ACC112 (cell line): ENCODE data around the gene TRMO.

Source experiments
- H2AFZ ChIP-seq: fragments of 200-600 bp; sonication (generic); one replicate; pipeline ENCODE4 v1.6.0; 2017; ENCODE audit warnings: antibody characterized with exemption, low read length; ENCODE audit not compliant: unreplicated experiment
- H3K27ac ChIP-seq: fragments of 200-600 bp; sonication (generic); 2 replicates; pipeline ENCODE4 v1.5.1; 2014; ENCODE audit warnings: low read depth, mild to moderate bottlenecking, antibody characterized with exemption, low read length, moderate library complexity
- H3K27me3 ChIP-seq: fragments of 200-600 bp; sonication (generic); 2 replicates; pipeline ENCODE4 v1.6.1; 2014; ENCODE audit warnings: mild to moderate bottlenecking, antibody characterized with exemption, low read length, moderate library complexity, mixed read lengths; ENCODE audit not compliant: insufficient read depth
- H3K36me3 ChIP-seq: fragments of 200-600 bp; sonication (generic); 2 replicates; pipeline ENCODE4 v1.6.1; 2016; ENCODE audit warnings: mild to moderate bottlenecking, antibody characterized with exemption, low read length, moderate library complexity, mixed read lengths; ENCODE audit not compliant: insufficient read depth
- H3K4me1 ChIP-seq: fragments of 200-600 bp; sonication (generic); one replicate; pipeline ENCODE4 v1.6.1; 2016; ENCODE audit warnings: low read length, mixed read lengths; ENCODE audit not compliant: insufficient read depth, unreplicated experiment, control insufficient read depth
- H3K4me3 ChIP-seq: fragments of 200-600 bp; sonication (generic); 2 replicates; pipeline ENCODE4 v1.5.1; 2014; ENCODE audit warnings: mild to moderate bottlenecking, low read depth, low read length
- H3K79me2 ChIP-seq: fragments of 200-600 bp; sonication (generic); one replicate; pipeline ENCODE4 v1.6.0; 2016; ENCODE audit warnings: low read length; ENCODE audit not compliant: control insufficient read depth, unreplicated experiment, insufficient read depth

TRMO gene

DNA sequence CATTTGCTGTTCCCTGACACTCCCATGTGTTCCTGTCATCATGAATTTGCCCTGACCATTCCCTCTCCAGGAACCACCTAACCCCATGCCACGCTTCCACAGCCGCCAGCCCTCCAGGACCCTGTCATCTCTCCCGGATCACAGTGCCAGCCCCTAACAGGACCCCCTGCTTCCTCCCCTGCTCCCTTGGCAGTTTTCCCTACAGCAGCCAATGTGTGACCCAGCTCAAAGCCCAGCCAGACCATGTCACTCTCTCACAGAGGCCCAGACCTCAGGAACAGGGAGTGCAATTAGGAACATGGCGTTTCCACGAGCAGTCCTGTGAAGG lies 61.2 kb downstream of the TRMO start:
- Histone ChIP-seq H3K4me1 (no peaks in the 10 kb centered on the region), H3K4me3 (no peak overlapping the region), H3K27ac (no peak overlapping the region), H3K27me3 (peaks cover 88% of the 10 kb centered on the region), H3K36me3 (no peaks in the 10 kb centered on the region), H3K79me2 (no peaks in the 10 kb centered on the region), H2AFZ (no peak overlapping the region)

DNA sequence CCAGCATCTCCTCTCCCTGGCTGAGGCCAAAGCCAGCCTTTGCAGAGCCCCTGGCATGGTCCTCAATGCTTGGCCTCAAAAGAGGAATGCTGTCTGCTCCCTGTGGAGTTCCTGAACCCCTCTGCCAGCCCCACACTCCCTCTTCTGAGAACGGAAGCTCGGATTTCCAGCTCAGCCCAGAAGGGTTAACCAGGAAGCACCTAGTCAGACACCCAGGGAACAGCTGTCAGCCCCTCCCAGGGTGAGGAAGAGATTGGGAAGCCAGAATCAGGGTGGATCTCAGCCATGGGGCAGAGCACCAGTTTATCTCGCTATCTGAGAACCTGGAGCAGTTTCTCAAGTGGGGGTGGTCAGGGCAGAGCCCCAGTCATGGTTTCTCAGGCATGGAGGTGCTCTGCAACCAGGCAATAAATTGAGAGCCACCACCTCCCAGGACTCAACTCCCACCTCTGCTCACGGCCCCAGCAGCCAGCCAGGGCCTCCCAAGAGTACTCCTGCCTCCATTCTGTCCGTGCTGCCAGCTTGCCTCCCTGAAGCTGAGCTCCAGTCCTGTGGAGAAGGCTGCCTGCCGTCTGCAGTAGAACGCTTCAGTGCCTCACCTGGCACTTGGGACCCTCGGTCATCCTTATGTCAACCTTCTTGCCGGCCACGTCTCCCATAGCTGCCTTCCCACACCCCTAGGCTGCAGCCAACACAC lies 61.7 kb downstream of the TRMO start:
- H3K79me2 ChIP-seq, result no peaks in the 10 kb centered on the region
- peaks cover 88% of the 10 kb centered on the region for H3K27me3 ChIP-seq
- no peaks in the 10 kb centered on the region for H3K4me1 ChIP-seq
- H3K27ac ChIP-seq, result no peak overlapping the region
- H2AFZ ChIP-seq, result no peak overlapping the region
- no peak overlapping the region for H3K4me3 ChIP-seq
- no peaks in the 10 kb centered on the region for H3K36me3 ChIP-seq

DNA sequence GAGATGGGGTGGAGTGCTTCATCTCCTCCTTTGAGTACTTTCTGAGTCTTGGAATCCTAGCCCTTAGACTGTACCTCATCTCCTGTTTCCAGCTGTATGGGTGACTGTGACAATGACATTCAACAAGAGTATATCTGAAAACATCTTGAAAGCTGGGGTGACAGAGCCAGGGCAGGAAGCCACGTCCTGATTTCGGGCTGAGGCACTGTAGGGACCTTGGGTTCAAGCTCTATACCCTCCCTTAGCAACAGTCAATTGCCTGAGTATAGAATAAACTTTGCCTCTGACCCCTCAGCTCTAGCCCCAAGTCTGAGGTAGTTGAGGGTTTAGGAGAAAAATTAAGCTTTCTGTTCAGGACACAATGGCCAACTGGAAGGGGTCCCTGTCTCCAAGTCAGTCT lies 63.0 kb downstream of the TRMO start:
- H2AFZ ChIP-seq, result no peak overlapping the region
- H3K4me1 ChIP-seq, result no peaks in the 10 kb centered on the region
- peaks cover 92% of the 10 kb centered on the region for H3K27me3 ChIP-seq
- no peaks in the 10 kb centered on the region for H3K36me3 ChIP-seq
- no peak overlapping the region for H3K4me3 ChIP-seq
- no peaks in the 10 kb centered on the region for H3K79me2 ChIP-seq
- no peak overlapping the region for H3K27ac ChIP-seq

DNA sequence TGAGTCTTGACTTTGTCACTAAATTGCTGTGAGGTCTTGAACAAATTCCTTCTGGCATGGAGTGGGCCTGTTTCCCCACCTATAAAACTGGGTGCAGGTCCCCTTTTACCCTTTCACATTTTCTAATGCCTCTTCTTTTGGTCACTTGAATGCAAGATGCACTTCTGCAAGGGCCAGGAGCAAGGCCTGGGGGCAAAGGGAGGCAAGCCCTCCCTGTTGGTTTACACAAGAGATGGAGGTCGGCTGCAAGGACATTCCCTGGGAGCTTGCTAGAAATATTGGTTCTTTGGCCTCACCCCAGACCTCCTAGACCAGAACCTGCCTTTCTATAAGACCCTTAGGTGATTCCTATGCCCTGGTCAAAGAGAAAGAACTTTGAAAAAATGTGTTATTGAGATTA lies 63.5 kb downstream of the TRMO start:
- Histone ChIP-seq H3K27ac (no peak overlapping the region), H3K4me1 (no peaks in the 10 kb centered on the region), H3K79me2 (no peaks in the 10 kb centered on the region), H3K4me3 (no peak overlapping the region), H3K36me3 (no peaks in the 10 kb centered on the region), H2AFZ (no peak overlapping the region), H3K27me3 (peaks cover 93% of the 10 kb centered on the region)

DNA sequence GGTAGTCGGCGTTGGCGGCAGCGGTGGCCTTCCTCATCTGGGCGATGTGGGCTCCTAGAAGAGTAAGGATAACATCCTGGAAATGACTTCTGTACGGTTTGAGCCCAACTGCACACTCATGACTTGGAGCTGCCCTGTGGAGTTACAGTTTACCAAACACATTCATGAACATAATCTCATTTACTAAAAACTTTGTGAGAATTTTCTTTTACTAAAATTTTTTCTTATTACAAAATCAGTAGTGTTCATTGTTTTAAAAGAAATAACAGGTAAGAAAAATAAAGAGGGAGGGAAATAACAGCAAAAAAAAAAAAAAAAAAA lies 63.9 kb downstream of the TRMO start:
- Histone ChIP-seq H3K27me3 (peaks cover 95% of the 10 kb centered on the region), H3K4me3 (no peak overlapping the region), H3K79me2 (no peaks in the 10 kb centered on the region)

DNA sequence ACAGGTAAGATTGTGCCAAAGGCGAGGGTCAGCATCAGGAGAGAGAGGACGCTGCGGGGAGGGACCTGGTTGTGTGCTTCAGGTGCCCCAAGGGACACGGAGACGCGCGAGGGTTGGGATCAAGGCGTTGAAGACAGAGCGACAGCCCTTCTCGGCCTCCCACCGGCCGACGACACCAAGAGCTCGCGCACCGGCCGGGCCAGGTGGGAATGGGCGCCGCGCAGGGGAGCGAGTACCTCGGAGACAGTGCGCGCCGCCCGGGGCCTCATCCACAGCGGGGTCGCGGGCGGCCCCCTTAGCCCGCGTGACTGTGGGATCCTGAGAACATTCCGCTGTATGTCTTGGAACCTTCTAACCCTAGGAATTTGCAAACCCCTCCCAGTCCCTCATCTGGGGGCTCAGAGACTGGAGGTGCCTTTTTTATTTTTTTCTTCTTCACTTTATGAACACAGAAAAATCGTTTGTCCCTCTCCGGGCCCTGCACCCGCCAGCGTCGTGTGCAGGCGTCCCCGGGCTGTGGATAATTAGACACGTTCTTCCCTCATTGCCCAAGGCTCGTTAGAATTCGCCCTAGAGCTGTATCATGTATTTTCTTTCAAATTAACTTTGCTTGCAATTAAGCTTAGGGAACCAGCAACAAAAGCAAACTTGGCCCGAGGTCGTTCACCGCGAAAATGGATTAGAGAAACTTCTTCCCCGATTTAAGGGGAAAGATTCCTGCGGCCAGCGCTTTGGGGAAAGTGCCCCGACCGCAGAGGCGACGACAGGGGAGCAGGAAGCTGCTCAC lies 64.5 kb downstream of the TRMO start:
- Histone ChIP-seq H2AFZ (no peak overlapping the region), H3K27ac (no peak overlapping the region), H3K27me3 (peaks cover 96% of the 10 kb centered on the region), H3K4me1 (no peaks in the 10 kb centered on the region), H3K36me3 (no peaks in the 10 kb centered on the region), H3K4me3 (no peak overlapping the region), H3K79me2 (no peaks in the 10 kb centered on the region)

More for the DNA sequence above, 63.9 kb downstream of the TRMO start:
- Histone ChIP-seq H3K4me1 (no peaks in the 10 kb centered on the region), H3K27ac (no peak overlapping the region), H2AFZ (no peak overlapping the region), H3K36me3 (no peaks in the 10 kb centered on the region)

DNA sequence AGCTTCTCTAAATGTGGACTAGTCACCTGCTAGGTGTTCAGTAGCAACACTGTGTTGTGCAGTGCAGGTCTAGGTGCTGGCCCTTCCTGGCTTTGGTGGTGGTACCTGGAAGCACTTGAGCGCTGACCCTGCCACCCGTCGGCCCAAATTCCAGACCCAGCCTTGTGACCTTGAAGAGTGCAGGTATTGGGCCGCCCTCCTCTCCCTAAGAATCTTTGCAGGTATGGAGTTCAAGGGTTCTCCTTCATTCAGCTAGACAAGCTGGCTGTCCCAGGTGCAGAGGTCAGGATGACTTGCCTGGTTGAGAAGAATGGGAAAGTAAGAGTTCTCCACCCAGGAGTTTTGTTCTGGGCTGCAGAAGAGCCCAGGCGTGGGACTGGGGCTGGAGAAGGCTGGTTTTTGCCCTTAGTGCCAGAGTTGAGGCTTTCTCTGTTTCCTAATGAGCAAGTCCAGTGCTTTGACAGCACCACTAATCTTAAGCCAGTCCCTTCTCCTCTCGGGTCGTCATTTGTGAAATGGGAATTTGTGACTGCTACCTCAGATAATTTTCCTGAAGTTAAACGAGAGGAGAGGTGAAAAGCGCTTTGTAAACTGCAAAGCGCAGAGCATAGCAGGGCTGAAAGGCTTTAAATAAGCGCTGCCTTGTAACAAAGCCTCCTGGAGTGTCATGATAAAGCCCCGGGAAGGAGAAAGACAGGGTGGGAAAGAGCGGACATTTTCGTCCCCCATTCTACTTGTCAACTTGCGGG lies 65.3 kb downstream of the TRMO start:
- Histone ChIP-seq H3K27me3 (peaks cover 96% of the 10 kb centered on the region), H3K27ac (no peak overlapping the region), H3K36me3 (no peaks in the 10 kb centered on the region), H3K4me1 (no peaks in the 10 kb centered on the region), H3K4me3 (no peak overlapping the region), H2AFZ (no peak overlapping the region), H3K79me2 (no peaks in the 10 kb centered on the region)

DNA sequence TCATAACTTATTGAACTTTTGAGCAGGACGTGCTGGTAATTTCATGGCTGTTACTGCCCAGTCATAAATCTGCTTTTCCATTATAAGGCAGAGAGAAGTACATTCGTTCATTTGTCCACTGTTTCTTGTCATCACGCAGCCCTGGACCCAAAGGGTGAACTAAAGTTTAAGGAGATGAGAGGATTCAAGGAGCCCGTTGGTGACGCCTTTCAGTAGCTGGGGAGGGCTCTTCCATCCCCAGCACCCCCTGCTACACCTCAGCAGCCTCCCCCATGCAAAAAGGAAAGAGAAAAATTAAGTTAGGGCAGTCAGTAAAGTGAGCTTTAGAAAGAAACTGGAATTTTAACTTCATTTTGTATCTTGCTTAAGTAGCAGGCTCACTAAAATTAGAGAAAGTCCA lies 66.4 kb downstream of the TRMO start:
- Histone ChIP-seq H3K4me3 (no peak overlapping the region), H2AFZ (no peak overlapping the region), H3K27ac (no peak overlapping the region), H3K4me1 (no peaks in the 10 kb centered on the region), H3K27me3 (peaks cover 99% of the 10 kb centered on the region), H3K36me3 (no peaks in the 10 kb centered on the region), H3K79me2 (no peaks in the 10 kb centered on the region)

DNA sequence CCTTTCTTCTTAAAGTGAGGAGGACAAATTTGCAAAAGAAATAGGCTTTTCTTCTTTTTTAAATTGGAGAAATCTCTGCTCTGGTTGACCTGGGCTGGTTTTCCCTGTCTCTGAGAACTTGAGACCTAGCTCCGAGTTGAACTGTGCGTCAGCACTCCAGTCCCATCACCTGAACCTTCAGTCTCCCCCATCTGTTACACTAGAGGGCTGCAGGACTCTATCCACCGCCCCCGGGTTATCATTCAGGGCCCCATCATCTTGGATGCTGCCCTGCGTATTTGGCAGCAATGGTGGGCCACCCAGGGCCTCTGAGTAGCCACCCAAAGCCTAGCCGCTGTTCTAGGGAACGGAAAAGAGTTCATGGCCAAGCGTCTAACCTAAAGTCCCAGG lies 66.8 kb downstream of the TRMO start:
- Histone ChIP-seq H2AFZ (no peak overlapping the region), H3K79me2 (no peaks in the 10 kb centered on the region), H3K27ac (no peak overlapping the region), H3K27me3 (peaks cover 99% of the 10 kb centered on the region), H3K4me1 (no peaks in the 10 kb centered on the region), H3K4me3 (no peak overlapping the region), H3K36me3 (no peaks in the 10 kb centered on the region)

DNA sequence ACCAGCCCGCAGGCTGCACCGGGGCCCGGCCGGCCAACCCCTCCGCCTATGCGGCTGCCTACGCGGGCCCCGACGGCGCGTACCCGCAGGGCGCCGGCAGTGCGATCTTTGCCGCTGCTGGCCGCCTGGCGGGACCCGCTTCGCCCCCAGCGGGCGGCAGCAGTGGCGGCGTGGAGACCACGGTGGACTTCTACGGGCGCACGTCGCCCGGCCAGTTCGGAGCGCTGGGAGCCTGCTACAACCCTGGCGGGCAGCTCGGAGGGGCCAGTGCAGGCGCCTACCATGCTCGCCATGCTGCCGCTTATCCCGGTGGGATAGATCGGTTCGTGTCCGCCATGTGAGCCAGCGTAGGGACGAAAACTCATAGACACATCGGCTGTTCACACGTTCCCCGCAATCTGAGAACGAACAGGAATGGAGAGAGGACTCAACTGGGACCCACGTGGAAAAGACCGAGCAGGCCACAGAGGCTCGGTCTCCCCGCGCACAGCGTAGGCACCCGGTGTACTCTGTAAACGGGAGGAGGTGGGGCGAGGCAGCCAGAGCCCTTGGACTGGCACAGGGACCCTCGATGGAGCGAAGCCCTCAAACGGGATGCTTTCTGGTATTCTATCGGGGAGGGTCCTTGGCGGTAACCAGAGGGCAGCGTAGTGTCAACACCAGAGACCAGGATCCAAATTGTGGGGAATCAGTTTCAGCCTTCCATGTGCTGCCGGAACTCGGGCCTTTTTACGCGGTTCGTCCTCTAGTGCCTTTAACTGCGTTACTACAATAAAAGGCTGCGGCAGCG lies 67.4 kb downstream of the TRMO start:
- Histone ChIP-seq H3K27ac (no peak overlapping the region), H3K79me2 (no peaks in the 10 kb centered on the region), H2AFZ (no peak overlapping the region), H3K36me3 (no peaks in the 10 kb centered on the region), H3K4me3 (no peak overlapping the region), H3K27me3 (peaks cover 99% of the 10 kb centered on the region), H3K4me1 (no peaks in the 10 kb centered on the region)
